Activated T-cell treated with anti-CD3 and anti-CD28 coated beads for 48 hours (primary cell): ENCODE measurements around the gene ARHGEF16.

Experiments used
- DNase-seq: peaks from one replicate; pipeline ENCODE4 v3.0.0-alpha.2; 2020; ENCODE audit warnings: low read depth

ARHGEF16 gene

GRCh38 chr1:3482378-3482849 is 27.9 kb downstream of the ARHGEF16 start:
- DNase-seq = peak; percentile 11

GRCh38 chr1:3483380-3483779 is 28.9 kb downstream of the ARHGEF16 start:
- no peak for DNase-seq

- peak; percentile 35 for DNase-seq
Measured at GRCh38 chr1:3483801-3484444, 29.5 kb downstream of the ARHGEF16 start.

- DNase-seq = no peak
Measured at GRCh38 chr1:3485016-3485415, 30.6 kb downstream of the ARHGEF16 start.

GRCh38 chr1:3488432-3488831 is 34.0 kb downstream of the ARHGEF16 start:
- no peak for DNase-seq

GRCh38 chr1:3490046-3490745 is 35.7 kb downstream of the ARHGEF16 start:
- DNase-seq = no peak

- peak; percentile 85 for DNase-seq
Measured at GRCh38 chr1:3491291-3492246, 37.1 kb downstream of the ARHGEF16 start.

- no peak for DNase-seq
Measured at GRCh38 chr1:3492545-3493246, 38.2 kb downstream of the ARHGEF16 start.

GRCh38 chr1:3494321-3495308 is 40.1 kb downstream of the ARHGEF16 start:
- DNase-seq = no peak

GRCh38 chr1:3495776-3496745 is 41.6 kb downstream of the ARHGEF16 start:
- no peak for DNase-seq

- DNase-seq = no peak
Measured at GRCh38 chr1:3496916-3497315, 42.5 kb downstream of the ARHGEF16 start.

GRCh38 chr1:3497521-3497920 is 43.1 kb downstream of the ARHGEF16 start:
- no peak for DNase-seq

- no peak for DNase-seq
Measured at GRCh38 chr1:3498246-3498930, 43.9 kb downstream of the ARHGEF16 start.

- DNase-seq = no peak
Measured at GRCh38 chr1:3498986-3499385, 44.5 kb downstream of the ARHGEF16 start.

GRCh38 chr1:3499611-3500010 is 45.1 kb downstream of the ARHGEF16 start:
- no peak for DNase-seq

GRCh38 chr1:3500265-3500835 is 45.9 kb downstream of the ARHGEF16 start:
- no peak for DNase-seq

GRCh38 chr1:3501437-3501836 is 47.0 kb downstream of the ARHGEF16 start:
- DNase-seq = no peak

- no peak for DNase-seq
Measured at GRCh38 chr1:3501856-3502640, 47.6 kb downstream of the ARHGEF16 start.
